ENCODE results near the gene VPS72.

VPS72 gene

GRCh38 chr1:151132335-151133017 is 57.5 kb downstream of the VPS72 start:
- no peak overlapping the region for H3K4me3 ChIP-seq (ENCODE audit: low read depth, low read length)

DNA sequence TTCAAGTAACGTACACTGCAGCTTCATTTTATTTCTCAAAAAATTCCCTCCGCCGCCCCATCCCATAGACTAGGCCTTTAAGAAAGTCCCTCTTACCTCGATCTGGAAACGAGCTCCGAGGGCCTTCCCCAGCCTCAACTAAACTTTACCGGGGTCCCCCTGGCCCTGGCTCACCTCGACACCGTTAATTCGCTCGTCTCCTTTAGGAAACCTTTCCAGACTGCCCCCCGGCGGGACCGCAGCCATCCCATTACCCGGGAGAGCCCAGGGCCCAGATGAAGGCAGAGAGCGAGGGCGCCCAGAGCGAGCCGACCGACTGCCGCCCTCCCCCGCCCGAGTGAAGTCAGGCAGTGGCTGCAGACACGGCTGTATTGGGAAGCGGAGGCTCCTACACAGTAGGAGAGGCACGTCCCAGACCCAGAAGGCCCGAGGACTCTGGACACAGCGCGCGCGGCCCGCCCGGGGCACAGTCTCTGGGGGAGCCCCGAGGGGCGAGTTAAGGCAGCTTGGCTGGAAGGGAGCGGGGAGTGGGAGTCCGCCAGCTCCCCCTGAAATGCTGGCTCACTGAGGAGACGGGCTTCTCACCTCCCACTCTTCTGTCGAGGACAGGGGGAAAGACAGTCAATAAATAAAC is 58.2 kb downstream of the VPS72 start:
- TF ChIP-seq CTCF (IDR thresholded peaks at IDR 0.05; ENCODE audit: low read depth, low read length) (no peak), MAX (IDR thresholded peaks at IDR 0.05; ENCODE audit: low read depth, low read length) (no peak), POLR2A (IDR thresholded peaks at IDR 0.05; ENCODE audit: extremely low read depth, insufficient read length) (no peak), MYC (IDR thresholded peaks at IDR 0.05; ENCODE audit: low read depth, low read length) (no peak)
- no peak for DNase-seq (ENCODE audit: low read depth)
- H3K4me3 ChIP-seq (ENCODE audit: low read depth, low read length): no peak overlapping the region

More at GRCh38 chr1:151132335-151133017, 57.5 kb downstream of the VPS72 start:
- DNase-seq (ENCODE audit: low read depth): no peak
- TF ChIP-seq CTCF (IDR thresholded peaks at IDR 0.05; ENCODE audit: low read depth, low read length): no peak
- no peak for TF ChIP-seq MYC (IDR thresholded peaks at IDR 0.05; ENCODE audit: low read depth, low read length)
- TF ChIP-seq MAX (IDR thresholded peaks at IDR 0.05; ENCODE audit: low read depth, low read length): no peak
- no peak for TF ChIP-seq POLR2A (IDR thresholded peaks at IDR 0.05; ENCODE audit: extremely low read depth, insufficient read length)

DNA sequence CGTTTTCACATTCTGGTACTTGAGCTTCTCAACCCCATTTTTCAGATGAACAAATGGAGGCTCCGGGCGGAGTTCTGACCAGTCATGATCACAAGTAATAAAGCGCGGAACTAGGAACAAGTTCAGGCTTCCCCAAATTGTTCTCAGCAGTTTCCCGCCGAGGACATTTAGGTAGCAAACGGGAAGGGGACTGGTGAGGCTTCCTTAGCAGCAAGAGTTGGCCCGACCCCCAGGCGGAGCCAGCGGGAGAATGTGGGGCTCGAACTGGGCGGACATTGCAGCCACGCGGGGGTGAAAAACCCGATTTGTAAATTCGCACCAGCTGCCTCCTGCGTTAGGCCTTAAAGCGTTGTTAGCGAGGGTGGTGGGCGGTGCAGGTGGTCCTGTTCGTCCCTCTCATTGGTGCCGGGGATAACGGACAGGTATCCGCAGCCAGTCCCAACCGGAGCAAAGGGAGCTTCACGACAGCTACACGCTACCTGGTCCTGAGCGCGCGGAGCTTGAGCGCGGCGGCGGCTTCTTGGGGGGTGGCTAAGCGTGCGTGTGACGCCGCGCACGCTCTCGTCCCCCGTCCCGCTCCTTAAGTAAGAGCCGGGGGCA is 58.9 kb downstream of the VPS72 start:
- no peak overlapping the region for H3K4me3 ChIP-seq (ENCODE audit: low read depth, low read length)
- no peak for DNase-seq (ENCODE audit: low read depth)
- TF ChIP-seq MAX (IDR thresholded peaks at IDR 0.05; ENCODE audit: low read depth, low read length) (no peak), POLR2A (IDR thresholded peaks at IDR 0.05; ENCODE audit: extremely low read depth, insufficient read length) (no peak), MYC (IDR thresholded peaks at IDR 0.05; ENCODE audit: low read depth, low read length) (no peak), CTCF (IDR thresholded peaks at IDR 0.05; ENCODE audit: low read depth, low read length) (no peak)

DNA sequence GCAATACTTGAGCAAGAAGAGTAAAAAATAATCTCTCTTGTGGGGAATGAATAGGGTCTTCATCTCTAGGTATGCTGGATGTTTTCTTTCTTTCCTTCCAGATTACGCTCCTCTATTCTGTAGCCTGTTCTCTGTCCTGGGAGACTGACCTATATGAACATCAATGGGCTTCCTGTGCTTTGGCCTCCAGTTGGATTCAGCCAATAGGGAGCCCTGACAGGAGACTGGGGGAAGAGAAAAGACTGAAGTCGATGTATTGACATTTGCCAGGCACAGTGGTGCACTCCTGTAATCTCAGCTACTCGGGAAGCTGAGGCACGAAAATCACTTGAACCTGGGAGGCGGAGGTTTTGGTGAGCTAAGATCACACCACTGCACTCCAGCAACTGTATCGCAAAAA is 61.2 kb downstream of the VPS72 start:
- TF ChIP-seq POLR2A (IDR thresholded peaks at IDR 0.05; ENCODE audit: extremely low read depth, insufficient read length) (no peak), CTCF (IDR thresholded peaks at IDR 0.05; ENCODE audit: low read depth, low read length) (no peak), MAX (IDR thresholded peaks at IDR 0.05; ENCODE audit: low read depth, low read length) (no peak), MYC (IDR thresholded peaks at IDR 0.05; ENCODE audit: low read depth, low read length) (no peak)
- no peak for DNase-seq (ENCODE audit: low read depth)
- H3K4me3 ChIP-seq (ENCODE audit: low read depth, low read length): no peak overlapping the region

Measured in NB4 (cell line).